G401 (cell line): Measurements from ENCODE around the gene PCDHAC1. TPM values are rescaled to one million over a fixed set of nuclear protein-coding genes. Genes with fewer than 3 reads are reported as not detected.

ENCODE experiments used
- DNase-seq: peaks from one replicate; pipeline ENCODE4 v3.0.0-alpha.2; 2015; ENCODE audit warnings: low spot score
- in situ Hi-C: cut with HindIII; loops from 2 replicates; pipeline ENCODE4 v1.10.0; 2016; ENCODE audit warnings: low sequenced_read_pairs, mixed read lengths
- total RNA-seq: library from RNA; depleted of rRNA; stranded (reverse); fragments of >200 nt; shearing (Covaris generic); gene quantifications from 2 replicates; pipeline ENCODE4 v1.2.3, GENCODE V29; 2014; rRNA removed

The PCDHAC1 gene
- total RNA-seq, 1 experiment from 2014 or later = 9.5 TPM

- peak; percentile 55 for DNase-seq
- in situ Hi-C loops = no loop called here
Measured at GRCh38 chr5:140965905-140966292, 39.8 kb downstream of the PCDHAC1 start.

DNA sequence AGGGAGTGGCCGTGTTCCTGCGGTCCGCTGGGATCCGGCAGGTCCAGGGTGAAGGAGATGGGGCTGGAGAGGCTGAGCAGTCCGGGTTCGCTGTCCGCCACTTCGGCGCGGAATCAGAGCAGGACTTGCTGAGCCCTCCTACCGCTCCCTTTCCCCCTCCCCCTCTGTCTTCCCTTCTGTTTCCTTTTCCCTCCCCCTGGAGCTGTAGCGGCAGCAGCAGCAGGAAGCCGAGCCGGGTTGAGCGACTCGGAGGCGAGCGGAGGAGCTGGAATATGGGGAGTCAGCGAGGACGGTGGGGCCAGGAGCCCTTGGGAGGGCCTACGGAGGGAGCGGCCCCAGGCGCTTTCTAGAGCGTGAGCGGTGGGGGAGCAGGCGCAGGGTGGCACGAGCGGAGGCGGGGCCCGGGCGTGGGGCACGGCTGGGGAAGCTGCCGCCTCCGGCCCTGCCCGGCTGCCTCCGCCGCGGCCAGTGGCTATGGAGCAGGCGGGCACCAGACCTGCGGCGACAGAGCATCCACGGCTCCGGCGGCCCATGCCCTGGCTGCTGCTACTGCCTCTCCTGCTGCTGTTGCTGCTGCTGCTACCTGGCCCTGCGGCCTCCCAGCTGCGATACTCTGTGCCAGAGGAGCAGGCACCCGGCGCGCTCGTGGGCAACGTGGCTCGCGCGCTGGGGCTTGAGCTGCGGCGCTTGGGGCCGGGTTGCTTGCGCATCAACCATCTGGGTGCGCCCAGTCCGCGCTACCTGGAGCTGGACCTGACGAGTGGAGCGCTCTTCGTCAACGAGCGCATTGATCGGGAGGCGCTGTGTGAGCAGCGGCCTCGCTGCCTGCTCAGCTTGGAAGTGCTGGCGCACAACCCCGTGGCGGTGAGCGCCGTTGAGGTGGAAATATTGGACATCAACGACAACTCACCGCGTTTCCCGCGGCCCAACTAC is 40.5 kb downstream of the PCDHAC1 start, which contains the start of gene PCDHAC2:
Gene PCDHAC2, plus strand, starts transcription at position 184 of the 933 bp plus-strand sequence. Its CDS starts 291 bp downstream, at position 475.
- in situ Hi-C loops = no loop called here
- peak; percentile 85 for DNase-seq

- in situ Hi-C loops = no loop called here
- no peak for DNase-seq
Measured at GRCh38 chr5:140967226-140967893, 41.3 kb downstream of the PCDHAC1 start.

- in situ Hi-C loops = no loop called here
Measured at GRCh38 chr5:140969880-140970279, 43.8 kb downstream of the PCDHAC1 start.

DNA sequence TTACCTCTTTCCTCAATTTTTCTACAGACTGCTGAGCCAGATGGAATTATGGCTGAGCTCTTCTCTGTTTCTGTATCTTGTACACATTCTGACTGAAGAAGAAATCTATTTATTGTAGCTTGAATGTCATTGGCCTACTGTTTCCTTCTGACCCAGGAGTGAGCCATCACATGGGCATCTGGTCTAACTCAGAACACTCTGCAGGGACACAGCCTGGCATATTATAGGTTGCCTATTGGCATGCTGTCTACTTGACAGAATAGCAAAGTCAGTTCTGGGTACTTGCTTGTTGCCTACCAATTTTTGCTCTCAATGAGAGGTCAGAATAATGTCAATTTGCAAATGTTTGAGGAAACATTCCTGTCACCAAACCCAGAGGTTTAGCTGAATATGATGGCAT is 47.5 kb downstream of the PCDHAC1 start:
- in situ Hi-C loops = no loop called here
- DNase-seq = peak; percentile 67

More at GRCh38 chr5:140969880-140970279, 43.8 kb downstream of the PCDHAC1 start:
- peak; percentile 38 for DNase-seq

DNA sequence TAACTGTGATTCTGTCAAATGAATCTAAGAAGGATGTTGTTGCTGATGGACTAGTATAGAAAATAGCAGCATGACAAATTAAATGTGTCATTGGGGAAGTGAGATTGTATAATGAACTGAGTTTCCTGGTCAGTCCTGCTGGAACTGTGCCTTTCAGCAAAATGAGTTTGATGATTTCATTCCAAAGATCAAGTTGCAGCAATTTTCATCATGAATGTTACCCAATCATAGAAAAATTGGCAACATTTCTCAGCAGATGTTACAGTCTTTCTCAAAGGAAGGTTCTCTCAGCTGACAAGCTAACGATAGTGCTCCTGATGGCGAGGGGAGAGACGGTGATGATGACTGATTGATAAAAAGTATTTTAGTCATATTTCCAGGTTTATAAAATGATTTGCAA is 50.9 kb downstream of the PCDHAC1 start:
- peak; percentile 34 for DNase-seq
- in situ Hi-C loops = no loop called here

DNA sequence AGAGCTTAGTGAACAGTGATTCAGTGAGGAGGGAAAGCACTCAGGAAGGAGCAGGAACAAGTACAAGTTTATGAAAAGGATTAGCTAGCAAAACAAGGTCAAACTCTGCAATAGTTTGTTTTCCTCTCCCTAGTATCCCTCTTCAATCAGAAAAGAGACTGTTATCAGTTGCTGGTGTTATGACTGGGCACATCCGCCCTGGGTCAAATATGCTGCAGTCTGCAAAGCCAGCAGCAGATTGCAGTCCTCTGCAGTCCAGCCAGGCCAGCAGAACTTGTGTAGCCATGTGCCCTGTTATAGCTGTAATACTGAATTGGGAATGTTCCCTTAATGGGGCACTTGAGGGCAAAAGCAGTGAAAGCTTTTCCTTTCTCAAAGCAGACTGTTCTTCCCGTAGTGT is 52.2 kb downstream of the PCDHAC1 start:
- no peak for DNase-seq
- in situ Hi-C loops = no loop called here

GRCh38 chr5:140978983-140979382 is 52.9 kb downstream of the PCDHAC1 start:
- in situ Hi-C loops = no loop called here
- no peak for DNase-seq

Other genes starting within 250 kb of the PCDHAC1 start
- gene HARS1, start 234.9 kb upstream of the PCDHAC1 start, total RNA-seq = 76.3 and 80.6 TPM in 2 replicates
- gene HARS2, start 234.8 kb upstream of the PCDHAC1 start, total RNA-seq = 20.9 and 30.0 TPM in 2 replicates
- 34.1 and 43.1 TPM in 2 replicates for gene ZMAT2, start 225.9 kb upstream of the PCDHAC1 start, total RNA-seq
- gene PCDHA1, start 140.2 kb upstream of the PCDHAC1 start, total RNA-seq = 0.03 TPM in 1 of 2 replicates, not detected in the other
- gene PCDHA2, start 131.4 kb upstream of the PCDHAC1 start, total RNA-seq = not detected in 2 replicates
- gene PCDHA3, start 125.2 kb upstream of the PCDHAC1 start, total RNA-seq = not detected in 2 replicates
- 4.2 and 5.4 TPM in 2 replicates for gene PCDHA4, start 119.2 kb upstream of the PCDHAC1 start, total RNA-seq
- under 0.01 and 0.31 TPM in 2 replicates for gene PCDHA5, start 104.7 kb upstream of the PCDHAC1 start, total RNA-seq
- not detected in 2 replicates for gene PCDHA6, start 98.3 kb upstream of the PCDHAC1 start, total RNA-seq
- 0.43 TPM in 1 of 2 replicates, not detected in the other for gene PCDHA7, start 92.0 kb upstream of the PCDHAC1 start, total RNA-seq
- 0.03 TPM in 1 of 2 replicates, not detected in the other for gene PCDHA8, start 85.1 kb upstream of the PCDHAC1 start, total RNA-seq
- gene PCDHA9, start 77.9 kb upstream of the PCDHAC1 start, total RNA-seq = not detected in 2 replicates
- gene PCDHA10, start 70.4 kb upstream of the PCDHAC1 start, total RNA-seq = under 0.01 and 0.06 TPM in 2 replicates
- gene PCDHA11, start 57.3 kb upstream of the PCDHAC1 start, total RNA-seq = 6.6 and 7.1 TPM in 2 replicates
- 3.0 and 8.2 TPM in 2 replicates for gene PCDHA12, start 51.0 kb upstream of the PCDHAC1 start, total RNA-seq
- 0.54 and 0.86 TPM in 2 replicates for gene PCDHA13, start 44.2 kb upstream of the PCDHAC1 start, total RNA-seq
- gene PCDHAC2, start 40.2 kb downstream of the PCDHAC1 start, total RNA-seq = 7.8 and 8.0 TPM in 2 replicates
- gene PCDHB1, start 125.1 kb downstream of the PCDHAC1 start, total RNA-seq = not detected in 2 replicates
- gene PCDHB2, start 168.3 kb downstream of the PCDHAC1 start, total RNA-seq = 11.6 and 17.6 TPM in 2 replicates
- gene PCDHB3, start 174.2 kb downstream of the PCDHAC1 start, total RNA-seq = 0.92 and 2.4 TPM in 2 replicates
- 0.06 TPM in 1 of 2 replicates, not detected in the other for gene PCDHB4, start 195.5 kb downstream of the PCDHAC1 start, total RNA-seq
- not detected in 2 replicates for gene PCDHB5, start 208.9 kb downstream of the PCDHAC1 start, total RNA-seq
- gene PCDHB6, start 223.8 kb downstream of the PCDHAC1 start, total RNA-seq = not detected in 2 replicates
- not detected in 2 replicates for gene PCDHB7, start 246.3 kb downstream of the PCDHAC1 start, total RNA-seq